Vagina (tissue), 2 donors: ENCODE data around the gene SLC5A10.

ENCODE experiments used
- POLR2A ChIP-seq, 2 donors: fragments of 450-650 bp; IDR thresholded peaks; one replicate each; pipeline ENCODE4 v1.6.1; 2017; ENCODE audit warnings: antibody characterized with exemption in 2 of 2, mild to moderate bottlenecking in 2 of 2, moderate library complexity in 2 of 2
- POLR2AphosphoS5 ChIP-seq, 2 donors: sonication (generic); formaldehyde crosslinking; IDR thresholded peaks; one replicate each; pipeline ENCODE4 v1.9.0; 2017; ENCODE audit warnings: antibody characterized with exemption in 2 of 2, mild to moderate bottlenecking in 2 of 2, low read depth in 1 of 2; ENCODE audit not compliant: insufficient read depth in 1 of 2
- TF ChIP-seq, protein P1 (sequence below), 3 experiments: fragments of 450-650 bp in 2 of 3; fragments of 200-600 bp in 1 of 3; sonication (generic) in 1 of 3; IDR thresholded peaks; one replicate each; pipeline ENCODE4 v1.5.1; 2017 to 2019; ENCODE audit warnings: antibody characterized with exemption in 3 of 3, mild to moderate bottlenecking in 2 of 3, moderate library complexity in 2 of 3

- TF ChIP-seq, protein P1, sequence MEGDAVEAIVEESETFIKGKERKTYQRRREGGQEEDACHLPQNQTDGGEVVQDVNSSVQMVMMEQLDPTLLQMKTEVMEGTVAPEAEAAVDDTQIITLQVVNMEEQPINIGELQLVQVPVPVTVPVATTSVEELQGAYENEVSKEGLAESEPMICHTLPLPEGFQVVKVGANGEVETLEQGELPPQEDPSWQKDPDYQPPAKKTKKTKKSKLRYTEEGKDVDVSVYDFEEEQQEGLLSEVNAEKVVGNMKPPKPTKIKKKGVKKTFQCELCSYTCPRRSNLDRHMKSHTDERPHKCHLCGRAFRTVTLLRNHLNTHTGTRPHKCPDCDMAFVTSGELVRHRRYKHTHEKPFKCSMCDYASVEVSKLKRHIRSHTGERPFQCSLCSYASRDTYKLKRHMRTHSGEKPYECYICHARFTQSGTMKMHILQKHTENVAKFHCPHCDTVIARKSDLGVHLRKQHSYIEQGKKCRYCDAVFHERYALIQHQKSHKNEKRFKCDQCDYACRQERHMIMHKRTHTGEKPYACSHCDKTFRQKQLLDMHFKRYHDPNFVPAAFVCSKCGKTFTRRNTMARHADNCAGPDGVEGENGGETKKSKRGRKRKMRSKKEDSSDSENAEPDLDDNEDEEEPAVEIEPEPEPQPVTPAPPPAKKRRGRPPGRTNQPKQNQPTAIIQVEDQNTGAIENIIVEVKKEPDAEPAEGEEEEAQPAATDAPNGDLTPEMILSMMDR (IDR thresholded peaks at IDR 0.05): no peak
- TF ChIP-seq POLR2A (IDR thresholded peaks at IDR 0.05) (no peak), POLR2AphosphoS5 (IDR thresholded peaks at IDR 0.05; ENCODE audit: insufficient read depth in 1 of 2, low read depth in 1 of 2) (no peak)
These were observed 26.8 kb upstream of the SLC5A10 start for GRCh38 chr17:18925187-18925586.
